NK-92 (cell line): ENCODE results near the gene ELP6.
"Not testable (repeated sequence)": the region's sequence is repeated elsewhere in the genome, so short reads cannot be mapped to it uniquely, and the experiment has no call there.

Experiments used
- DNase-seq: peaks from one replicate; lab custom pipeline; 2025; ENCODE audit not compliant: unreplicated experiment; lab: John Stamatoyannopoulos, UW

Gene ELP6

DNA sequence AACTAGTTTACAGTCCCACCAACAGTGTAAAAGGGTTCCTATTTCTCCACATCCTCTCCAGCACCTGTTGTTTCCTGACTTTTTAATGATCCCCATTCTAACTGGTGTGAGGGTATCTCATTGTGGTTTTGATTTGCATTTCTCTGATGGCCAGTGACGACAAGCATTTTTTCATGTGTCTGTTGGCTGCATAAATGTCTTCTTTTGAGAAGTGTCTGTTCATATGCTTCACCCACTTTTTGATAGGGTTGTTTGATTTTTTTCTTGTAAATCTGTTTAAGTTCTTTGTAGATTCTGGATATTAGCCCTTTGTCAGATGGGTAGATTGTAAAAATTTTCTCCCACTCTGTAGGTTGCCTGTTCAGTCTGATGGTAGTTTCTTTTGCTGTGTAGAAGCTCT is 45.2 kb downstream of the ELP6 start:
- DNase-seq, result not testable (repeated sequence)

DNA sequence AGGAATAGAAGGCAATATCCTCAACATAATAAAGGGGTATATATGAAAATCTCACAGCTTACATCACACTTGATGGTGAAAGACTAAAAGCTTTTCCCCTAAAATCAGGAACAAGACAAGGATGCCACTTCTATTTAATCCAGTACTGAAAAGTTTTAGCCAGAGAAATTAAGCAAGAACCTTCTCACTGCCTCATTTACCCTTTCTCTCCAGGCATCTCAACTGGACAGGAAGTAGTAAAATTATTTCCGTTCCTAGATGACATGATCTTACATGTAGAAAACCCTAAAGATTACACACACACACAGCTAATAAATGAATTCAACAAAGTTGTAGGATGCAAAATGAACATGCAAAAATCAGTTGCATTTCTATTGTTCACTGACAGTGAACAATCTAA is 48.9 kb downstream of the ELP6 start:
- DNase-seq, result no peak

DNA sequence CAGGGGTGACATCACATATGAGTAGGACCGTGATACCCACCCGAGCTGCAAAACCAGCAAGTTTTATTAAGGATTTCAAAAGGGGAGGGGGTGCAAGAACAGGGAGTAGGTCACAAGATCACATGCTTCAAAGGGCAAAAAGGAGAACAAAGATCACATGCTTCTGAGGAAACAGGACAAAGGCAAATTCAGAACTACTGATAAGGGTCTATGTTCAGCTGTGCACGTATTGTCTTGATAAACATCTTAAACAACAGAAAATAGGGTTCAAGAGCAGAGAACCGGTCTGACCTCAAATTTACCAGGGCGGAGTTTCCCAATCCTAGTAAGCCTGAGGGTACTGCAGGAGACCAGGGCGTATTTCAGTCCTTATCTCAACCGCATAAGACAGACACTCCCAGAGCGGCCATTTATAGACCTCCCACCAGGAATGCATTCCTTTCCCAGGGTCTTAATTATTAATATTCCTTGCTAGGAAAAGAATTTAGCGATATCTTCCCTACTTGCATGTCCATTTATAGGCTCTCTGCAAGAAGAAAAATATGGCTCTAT is 53.9 kb downstream of the ELP6 start:
- DNase-seq, result not testable (repeated sequence)

DNA sequence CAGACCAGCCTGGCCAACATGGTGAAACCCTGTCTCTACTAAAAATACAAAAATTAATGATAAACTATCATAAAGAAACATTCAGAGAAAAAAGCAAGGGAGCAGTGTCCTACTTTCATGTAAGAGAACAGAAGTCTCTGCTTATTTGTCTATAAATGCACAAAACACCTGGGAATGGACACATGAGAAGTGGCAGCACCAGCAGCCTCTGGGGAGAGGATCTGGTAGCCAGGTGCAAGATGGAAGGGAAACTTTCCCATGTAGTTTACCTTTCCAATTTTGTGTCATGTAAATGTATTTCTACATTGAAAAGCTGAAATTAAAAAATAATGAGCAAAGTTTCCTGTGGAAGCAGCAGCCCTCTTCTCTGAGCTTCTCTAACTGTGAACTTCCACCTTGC is 56.5 kb downstream of the ELP6 start:
- DNase-seq, result no peak

DNA sequence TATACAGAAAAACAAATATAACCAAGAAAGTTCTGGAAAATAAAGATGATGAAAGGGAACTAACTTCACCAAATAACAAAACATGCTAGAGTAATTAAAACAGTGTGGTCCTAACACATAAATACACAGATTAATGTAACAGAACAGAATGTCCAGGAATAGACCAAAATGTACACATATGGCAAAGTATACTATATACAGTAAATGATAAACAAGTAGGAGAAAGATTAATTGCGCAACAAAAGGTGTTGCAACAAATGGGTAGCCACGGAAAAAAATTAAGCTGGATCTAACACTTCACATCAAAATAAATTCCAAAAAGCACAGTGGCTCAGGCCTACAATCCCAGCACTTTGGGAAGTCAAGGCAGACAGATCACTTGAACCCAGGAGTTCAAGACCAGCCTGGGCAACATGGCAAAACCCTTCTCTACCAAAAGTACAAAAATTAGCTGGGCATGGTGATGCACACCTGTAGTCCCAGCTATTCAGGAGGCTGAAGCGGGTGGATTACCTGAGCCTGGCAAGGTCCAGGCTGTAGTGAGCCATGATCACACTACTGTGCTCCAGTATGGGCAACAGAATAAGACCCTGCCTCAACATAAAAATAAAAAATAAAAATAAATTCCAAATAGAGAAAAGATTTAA is 57.6 kb downstream of the ELP6 start:
- DNase-seq, result no peak

DNA sequence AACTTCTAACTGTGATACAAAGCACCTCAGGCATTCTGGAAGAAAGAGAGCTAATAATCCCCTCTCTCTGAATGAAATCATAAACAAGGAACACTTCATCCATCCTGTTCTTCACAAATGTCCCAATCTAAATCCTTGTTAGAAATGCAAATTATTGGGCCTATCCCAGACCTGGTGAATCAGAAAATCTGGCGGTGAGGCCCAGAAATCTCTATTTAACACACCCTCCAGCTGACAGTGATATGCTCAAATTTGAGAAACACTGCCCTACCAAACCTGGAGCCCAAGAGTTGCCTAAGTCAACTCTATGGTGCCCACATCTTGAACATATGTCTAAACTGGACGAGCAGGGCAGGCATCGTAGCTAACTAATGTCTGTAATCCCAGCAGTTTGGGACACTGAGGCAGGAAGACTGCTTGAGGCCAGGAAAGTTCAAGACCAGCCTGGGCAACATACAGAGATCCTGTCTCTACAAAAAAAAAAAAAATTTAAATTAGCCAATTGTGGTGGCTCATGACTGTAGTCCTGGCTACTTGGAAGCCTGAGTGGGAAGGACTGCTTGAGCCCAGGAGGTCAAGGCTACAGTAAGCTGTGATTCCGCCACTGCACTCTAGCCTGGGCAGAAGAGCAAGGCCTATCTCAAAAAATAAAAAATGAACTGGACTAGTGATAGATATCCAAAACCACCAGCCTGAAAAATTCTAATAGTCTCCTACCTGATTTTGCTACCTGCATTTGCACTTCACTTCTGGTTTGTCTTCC is 60.9 kb downstream of the ELP6 start:
- DNase-seq, result no peak
